Kidney epithelial cell (primary cell): ENCODE data around the gene HIPK3. TPM values are rescaled to one million over a fixed set of nuclear protein-coding genes. Genes with fewer than 3 reads are reported as not detected.

Source experiments
- DNase-seq: peaks from one replicate; pipeline ENCODE4 v3.0.0-alpha.2; 2010; ENCODE audit warnings: low read depth
- H3K27me3 ChIP-seq: 2 replicates; pipeline ENCODE4 v1.6.0; 2011; ENCODE audit warnings: low read length; ENCODE audit not compliant: control insufficient read depth, insufficient read depth
- H3K36me3 ChIP-seq: 2 replicates; pipeline ENCODE4 v1.5.1; 2011; ENCODE audit warnings: low read length; ENCODE audit not compliant: control insufficient read depth, insufficient read depth
- H3K4me3 ChIP-seq: 2 replicates; pipeline ENCODE4 v1.5.1; 2011; ENCODE audit warnings: low read depth, mild to moderate bottlenecking, control low read depth, low read length
- total RNA-seq: library from RNA; depleted of rRNA; stranded (reverse); fragments of >200 nt; gene quantifications from 2 replicates; pipeline ENCODE4 v1.2.3, GENCODE V29; 2015
- TF ChIP-seq, protein P1 (sequence below): IDR thresholded peaks from 2 replicates; pipeline ENCODE4 v1.5.1; 2011; ENCODE audit warnings: mild to moderate bottlenecking, moderate library complexity, low read length, control low read depth, inconsistent platforms; ENCODE audit not compliant: insufficient read depth, poor library complexity, severe bottlenecking

Gene HIPK3
- total RNA-seq, 1 donor from 2014 or later, result 66.8 TPM

DNA sequence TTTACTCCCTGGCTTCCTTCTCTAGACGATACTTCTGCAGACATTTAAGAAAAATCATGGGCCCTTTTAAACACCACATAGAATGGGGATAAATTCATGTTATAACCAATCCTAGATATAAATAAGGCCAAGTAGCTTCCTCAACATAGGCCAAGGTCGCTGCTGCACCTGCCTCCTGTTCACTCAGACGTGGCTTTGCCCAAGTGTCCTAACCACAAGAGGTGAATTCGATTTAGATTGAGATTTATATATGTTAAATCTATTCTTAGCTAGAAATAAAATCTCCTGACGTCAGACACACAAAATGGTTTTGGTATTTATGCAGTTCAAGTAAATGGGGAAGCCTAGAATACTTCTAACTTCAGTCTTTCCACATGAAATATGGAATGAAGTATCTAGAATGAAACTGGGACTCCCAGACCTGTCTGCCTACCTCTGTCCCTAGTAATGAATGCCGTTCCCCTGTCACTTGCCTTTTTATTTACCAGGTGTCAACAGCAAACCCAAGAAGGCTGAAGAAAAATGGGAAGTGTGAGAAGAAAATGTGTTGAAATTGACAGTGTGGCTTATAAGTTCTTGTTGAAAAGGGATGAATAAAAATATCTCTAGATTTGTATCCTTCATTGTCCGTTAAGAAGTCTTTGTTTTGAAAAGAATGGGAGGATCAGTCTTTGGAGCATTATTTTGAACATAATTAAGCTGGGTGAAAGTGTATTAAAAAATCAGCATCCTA is 131.8 kb downstream of the HIPK3 start:
- Histone ChIP-seq H3K36me3 (no peaks in the 10 kb centered on the region), H3K27me3 (no peaks in the 10 kb centered on the region), H3K4me3 (no peak overlapping the region)
- TF ChIP-seq, protein P1, sequence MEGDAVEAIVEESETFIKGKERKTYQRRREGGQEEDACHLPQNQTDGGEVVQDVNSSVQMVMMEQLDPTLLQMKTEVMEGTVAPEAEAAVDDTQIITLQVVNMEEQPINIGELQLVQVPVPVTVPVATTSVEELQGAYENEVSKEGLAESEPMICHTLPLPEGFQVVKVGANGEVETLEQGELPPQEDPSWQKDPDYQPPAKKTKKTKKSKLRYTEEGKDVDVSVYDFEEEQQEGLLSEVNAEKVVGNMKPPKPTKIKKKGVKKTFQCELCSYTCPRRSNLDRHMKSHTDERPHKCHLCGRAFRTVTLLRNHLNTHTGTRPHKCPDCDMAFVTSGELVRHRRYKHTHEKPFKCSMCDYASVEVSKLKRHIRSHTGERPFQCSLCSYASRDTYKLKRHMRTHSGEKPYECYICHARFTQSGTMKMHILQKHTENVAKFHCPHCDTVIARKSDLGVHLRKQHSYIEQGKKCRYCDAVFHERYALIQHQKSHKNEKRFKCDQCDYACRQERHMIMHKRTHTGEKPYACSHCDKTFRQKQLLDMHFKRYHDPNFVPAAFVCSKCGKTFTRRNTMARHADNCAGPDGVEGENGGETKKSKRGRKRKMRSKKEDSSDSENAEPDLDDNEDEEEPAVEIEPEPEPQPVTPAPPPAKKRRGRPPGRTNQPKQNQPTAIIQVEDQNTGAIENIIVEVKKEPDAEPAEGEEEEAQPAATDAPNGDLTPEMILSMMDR, result no peak
- no peak for DNase-seq

DNA sequence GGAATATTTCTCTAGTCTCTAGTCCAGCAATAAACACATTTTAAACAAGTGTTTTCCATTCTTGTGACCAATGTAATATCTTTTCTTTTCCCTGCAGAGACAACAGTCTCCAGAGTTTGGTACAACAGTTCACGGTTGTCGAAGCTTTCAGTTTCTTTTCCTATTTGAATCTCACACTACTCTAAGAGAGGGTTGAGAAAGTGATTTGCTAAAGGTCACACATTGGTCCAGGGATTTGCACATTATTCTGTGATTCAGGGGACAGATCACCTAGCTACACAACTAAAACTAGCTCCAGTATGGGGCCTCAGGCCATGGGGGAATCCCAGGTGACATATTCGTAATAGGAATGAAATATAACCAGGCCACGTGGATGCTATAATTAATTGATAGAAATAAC is 132.5 kb downstream of the HIPK3 start:
- H3K36me3 ChIP-seq, result no peaks in the 10 kb centered on the region
- no peak for DNase-seq
- H3K4me3 ChIP-seq, result no peak overlapping the region

GRCh38 chr11:33390944-33391892 is 134.0 kb downstream of the HIPK3 start:
- Histone ChIP-seq H3K36me3 (no peaks in the 10 kb centered on the region), H3K27me3 (no peaks in the 10 kb centered on the region), H3K4me3 (no peak overlapping the region)
- TF ChIP-seq, protein P1, result no peak
- no peak for DNase-seq

More for the DNA sequence above, 132.5 kb downstream of the HIPK3 start:
- H3K27me3 ChIP-seq, result no peaks in the 10 kb centered on the region
- TF ChIP-seq, protein P1, result no peak

DNA sequence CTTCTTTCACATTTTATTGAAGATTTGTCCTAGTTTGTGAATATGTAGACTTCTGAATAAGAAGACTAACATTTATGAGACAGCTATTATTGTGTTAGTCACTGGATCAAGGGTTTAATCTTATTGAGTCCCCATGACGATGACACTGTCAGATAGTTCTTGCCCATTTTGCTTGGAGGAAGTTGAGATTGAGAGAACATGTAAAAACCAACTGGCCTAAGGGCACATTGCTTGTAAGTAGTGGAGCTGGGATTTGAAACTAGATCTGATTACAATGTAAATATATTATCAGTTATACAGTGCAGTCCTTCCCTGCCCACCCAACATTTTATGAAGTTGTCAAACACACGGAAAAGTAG is 134.7 kb downstream of the HIPK3 start:
- DNase-seq, result no peak
- H3K27me3 ChIP-seq, result no peaks in the 10 kb centered on the region
- H3K4me3 ChIP-seq, result no peak overlapping the region
- no peaks in the 10 kb centered on the region for H3K36me3 ChIP-seq
- TF ChIP-seq, protein P1, result no peak

GRCh38 chr11:33394431-33395109 is 137.4 kb downstream of the HIPK3 start:
- TF ChIP-seq, protein P1, result no peak
- Histone ChIP-seq H3K27me3 (no peaks in the 10 kb centered on the region), H3K36me3 (no peaks in the 10 kb centered on the region), H3K4me3 (no peak overlapping the region)
- no peak for DNase-seq
